LHCN-M2 (cell line): ENCODE data around the gene S100A8. TPM values are rescaled to one million over a fixed set of nuclear protein-coding genes. Genes with fewer than 3 reads are reported as not detected.
"Not testable (repeated sequence)": the region's sequence is repeated elsewhere in the genome, so short reads cannot be mapped to it uniquely, and the experiment has no call there.

ENCODE experiments used
- DNase-seq: peaks from one replicate; pipeline ENCODE4 v3.0.0-alpha.2; 2012; ENCODE audit warnings: low read depth
- polyA plus RNA-seq: library from polyadenylated mRNA; unstranded; fragments of >200 nt; gene quantifications from one replicate; pipeline ENCODE4 v1.2.1, GENCODE V29; 2012; ENCODE audit warnings: missing spikeins
- total RNA-seq: library from RNA; depleted of rRNA; stranded (reverse); fragments of >200 nt; gene quantifications from 2 replicates; pipeline ENCODE4 v1.2.3, GENCODE V29; 2014; rRNA removed

S100A8 gene
- total RNA-seq = not detected in 2 replicates
- not detected for polyA plus RNA-seq

GRCh38 chr1:153390938-153391710 is at the start of gene S100A8:
S100A8 (minus strand) TSS chr1:153391073; CDS start chr1:153390535, 538 bp downstream.
- DNase-seq = no peak

GRCh38 chr1:153439273-153439672 is 48.4 kb upstream of the S100A8 start:
- DNase-seq = no peak

GRCh38 chr1:153438599-153438998 is 47.7 kb upstream of the S100A8 start:
- DNase-seq = no peak

GRCh38 chr1:153437236-153437635 is 46.4 kb upstream of the S100A8 start:
- no peak for DNase-seq

- no peak for DNase-seq
Observed at GRCh38 chr1:153434746-153435455, 44.0 kb upstream of the S100A8 start.

GRCh38 chr1:153432874-153433681 is 42.2 kb upstream of the S100A8 start:
- no peak for DNase-seq

GRCh38 chr1:153431928-153432327 is 41.1 kb upstream of the S100A8 start:
- no peak for DNase-seq

GRCh38 chr1:153431427-153431826 is 40.6 kb upstream of the S100A8 start:
- DNase-seq = no peak

- no peak for DNase-seq
Observed at GRCh38 chr1:153431002-153431401, 40.1 kb upstream of the S100A8 start.

- DNase-seq = no peak
Observed at GRCh38 chr1:153430561-153430960, 39.7 kb upstream of the S100A8 start.

- DNase-seq = no peak
Observed at GRCh38 chr1:153430166-153430553, 39.3 kb upstream of the S100A8 start.

GRCh38 chr1:153429266-153430165 is 38.6 kb upstream of the S100A8 start:
- no peak for DNase-seq

- DNase-seq = no peak
Observed at GRCh38 chr1:153428791-153429190, 37.9 kb upstream of the S100A8 start.

- no peak for DNase-seq
Observed at GRCh38 chr1:153428073-153428638, 37.3 kb upstream of the S100A8 start.

GRCh38 chr1:153426809-153427208 is 35.9 kb upstream of the S100A8 start:
- no peak for DNase-seq

GRCh38 chr1:153422450-153423068 is 31.7 kb upstream of the S100A8 start:
- DNase-seq = peak; percentile 50

GRCh38 chr1:153420306-153420705 is 29.4 kb upstream of the S100A8 start:
- DNase-seq = no peak

- not testable (repeated sequence) for DNase-seq
Observed at GRCh38 chr1:153419436-153419793, 28.5 kb upstream of the S100A8 start.

- DNase-seq = not testable (repeated sequence)
Observed at GRCh38 chr1:153418758-153419435, 28.0 kb upstream of the S100A8 start.
